ENCODE results near the gene ACACA.

ACACA gene

DNA sequence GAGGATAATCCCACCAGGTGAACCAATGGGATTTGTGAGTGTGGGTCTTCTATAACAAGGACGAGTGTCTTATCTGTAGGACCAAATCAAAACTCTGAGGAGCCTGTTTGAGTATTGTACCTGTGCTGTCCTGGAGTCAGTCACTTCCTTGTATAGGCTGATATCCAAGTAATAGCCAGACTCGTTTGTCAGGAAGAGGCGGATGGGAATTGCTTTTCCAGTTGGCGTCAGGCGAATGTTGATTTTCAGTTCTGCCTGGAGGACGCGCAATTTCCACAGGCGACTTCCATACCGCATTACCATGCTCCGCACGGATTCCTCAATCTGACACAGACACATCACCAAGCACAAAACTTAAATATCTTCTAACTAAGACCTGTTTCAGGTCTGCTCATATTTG is 218.5 kb downstream of the ACACA start:
- Histone ChIP-seq H3K4me1 (ENCODE audit: control insufficient read depth, insufficient read depth, low read length) (peaks cover 9% of the 10 kb centered on the region), H3K4me2 (ENCODE audit: low read length) (no peak overlapping the region), H3K9me3 (replicated peaks; ENCODE audit: low read length) (no peaks in the 10 kb centered on the region), H3K4me3 (ENCODE audit: low read length) (no peak overlapping the region), H3K36me3 (ENCODE audit: insufficient read depth, low read length) (peaks cover 28% of the 10 kb centered on the region), H3K27me3 (ENCODE audit: control insufficient read depth, insufficient read depth, low read length) (no peaks in the 10 kb centered on the region), H3K9ac (ENCODE audit: low read depth, low read length) (no peak overlapping the region)

DNA sequence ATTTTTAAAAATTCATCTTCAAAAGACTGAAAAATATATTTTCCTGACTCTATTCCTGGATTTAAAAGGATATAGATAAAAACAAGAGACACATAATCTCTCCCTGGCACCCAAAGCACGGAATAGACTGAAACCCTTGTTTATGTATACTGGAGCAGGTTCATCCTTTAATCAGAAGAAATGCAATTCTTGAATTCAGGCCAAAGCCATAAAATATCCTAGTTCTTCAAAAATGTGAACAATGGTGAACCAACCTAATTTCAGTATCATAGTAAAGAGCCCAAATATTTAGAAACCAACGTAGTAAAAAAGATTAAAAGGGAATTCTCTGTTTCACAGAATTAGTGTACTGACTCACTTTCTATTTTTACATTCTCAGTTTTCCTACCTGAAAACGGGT is 219.4 kb downstream of the ACACA start:
- no peak overlapping the region for H3K9ac ChIP-seq (ENCODE audit: low read depth, low read length)
- H3K4me1 ChIP-seq (ENCODE audit: control insufficient read depth, insufficient read depth, low read length) = peaks cover 13% of the 10 kb centered on the region
- H3K36me3 ChIP-seq (ENCODE audit: insufficient read depth, low read length) = peaks cover 32% of the 10 kb centered on the region
- no peak overlapping the region for H3K4me2 ChIP-seq (ENCODE audit: low read length)
- no peaks in the 10 kb centered on the region for H3K9me3 ChIP-seq (replicated peaks; ENCODE audit: low read length)
- H3K4me3 ChIP-seq (ENCODE audit: low read length) = no peak overlapping the region
- H3K27me3 ChIP-seq (ENCODE audit: control insufficient read depth, insufficient read depth, low read length) = no peaks in the 10 kb centered on the region

DNA sequence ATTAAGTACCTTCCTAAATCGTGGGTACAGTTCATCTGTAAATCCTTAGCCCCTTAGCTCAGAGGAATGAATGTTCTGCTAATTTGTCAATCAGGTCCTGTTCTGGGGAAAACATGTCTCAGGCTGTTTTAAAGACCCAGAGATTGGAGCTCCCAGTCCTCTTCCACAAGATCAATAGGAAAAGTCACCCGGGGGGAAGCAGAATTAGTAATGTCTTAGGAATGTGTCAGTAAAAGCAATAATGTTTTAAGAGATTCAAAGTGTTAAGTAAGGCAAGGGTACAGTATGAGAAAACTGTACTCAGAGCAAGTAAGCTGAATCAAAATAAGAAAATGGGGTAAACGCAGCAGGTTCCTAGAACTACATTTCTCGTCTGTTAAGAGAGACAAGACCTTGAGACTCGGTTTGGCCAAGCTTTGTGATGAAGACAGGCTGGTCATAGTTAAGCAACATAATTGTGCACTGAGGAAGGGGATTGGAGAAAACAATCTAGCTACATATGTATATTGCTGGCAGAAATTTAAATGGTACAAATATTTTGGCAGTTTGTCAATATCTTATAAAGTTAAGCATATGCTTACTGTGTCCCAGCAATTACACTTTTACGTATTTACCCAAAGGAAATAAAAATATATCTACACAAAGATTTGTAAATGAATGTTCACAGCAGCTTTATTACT is 223.7 kb downstream of the ACACA start:
- H3K9me3 ChIP-seq (replicated peaks; ENCODE audit: low read length) = no peaks in the 10 kb centered on the region
- H3K4me1 ChIP-seq (ENCODE audit: control insufficient read depth, insufficient read depth, low read length) = peaks cover 25% of the 10 kb centered on the region
- H3K36me3 ChIP-seq (ENCODE audit: insufficient read depth, low read length) = peaks cover 16% of the 10 kb centered on the region
- no peak overlapping the region for H3K9ac ChIP-seq (ENCODE audit: low read depth, low read length)
- no peak overlapping the region for H3K4me2 ChIP-seq (ENCODE audit: low read length)
- no peak overlapping the region for H3K4me3 ChIP-seq (ENCODE audit: low read length)
- H3K27me3 ChIP-seq (ENCODE audit: control insufficient read depth, insufficient read depth, low read length) = no peaks in the 10 kb centered on the region

DNA sequence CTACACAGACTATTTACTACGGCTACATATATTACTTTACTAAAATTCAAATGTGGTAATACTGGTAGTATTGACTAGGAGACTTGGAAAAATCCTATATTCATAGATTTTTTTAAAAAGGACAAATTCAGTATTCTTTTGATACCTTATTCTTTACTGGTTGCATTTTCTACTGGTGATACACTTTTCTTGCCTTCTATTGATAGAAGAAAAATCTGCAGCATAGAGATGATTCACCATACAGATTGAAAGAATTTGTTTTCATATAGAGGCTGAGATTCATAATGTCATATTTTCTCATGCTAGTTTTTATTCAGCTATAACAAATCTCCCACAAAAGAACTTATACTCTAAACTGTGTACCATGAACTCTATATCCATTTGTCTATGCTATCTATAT is 226.3 kb downstream of the ACACA start:
- Histone ChIP-seq H3K4me2 (ENCODE audit: low read length) (peak overlapping the region; percentile 50), H3K4me1 (ENCODE audit: control insufficient read depth, insufficient read depth, low read length) (peaks cover 41% of the 10 kb centered on the region), H3K9me3 (replicated peaks; ENCODE audit: low read length) (no peaks in the 10 kb centered on the region), H3K27me3 (ENCODE audit: control insufficient read depth, insufficient read depth, low read length) (no peaks in the 10 kb centered on the region), H3K4me3 (ENCODE audit: low read length) (no peak overlapping the region), H3K9ac (ENCODE audit: low read depth, low read length) (peak overlapping the region; percentile 30), H3K36me3 (ENCODE audit: insufficient read depth, low read length) (peaks cover 9% of the 10 kb centered on the region)

DNA sequence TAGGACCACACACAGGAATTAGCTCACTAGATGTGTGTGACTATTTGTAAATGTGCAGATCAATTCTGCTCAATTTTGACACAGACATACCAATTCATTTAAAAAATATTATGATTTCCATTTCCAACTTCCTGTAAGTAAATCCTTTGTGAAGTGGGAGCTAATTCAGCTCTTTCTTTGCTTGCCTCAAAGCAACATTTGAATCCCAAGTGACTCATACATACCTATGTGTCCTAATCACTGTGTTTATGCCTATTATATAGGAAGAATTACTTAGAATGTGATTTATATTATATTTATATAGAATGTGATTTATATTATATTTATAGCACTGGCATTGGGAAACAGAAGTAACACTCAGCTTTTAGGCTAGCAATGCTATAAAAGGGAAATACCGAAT is 226.7 kb downstream of the ACACA start:
- peaks cover 41% of the 10 kb centered on the region for H3K4me1 ChIP-seq (ENCODE audit: control insufficient read depth, insufficient read depth, low read length)
- no peaks in the 10 kb centered on the region for H3K9me3 ChIP-seq (replicated peaks; ENCODE audit: low read length)
- H3K4me2 ChIP-seq (ENCODE audit: low read length) = peak overlapping the region; percentile 50
- peak overlapping the region; percentile 30 for H3K9ac ChIP-seq (ENCODE audit: low read depth, low read length)
- H3K27me3 ChIP-seq (ENCODE audit: control insufficient read depth, insufficient read depth, low read length) = no peaks in the 10 kb centered on the region
- no peak overlapping the region for H3K4me3 ChIP-seq (ENCODE audit: low read length)
- peaks cover 9% of the 10 kb centered on the region for H3K36me3 ChIP-seq (ENCODE audit: insufficient read depth, low read length)

DNA sequence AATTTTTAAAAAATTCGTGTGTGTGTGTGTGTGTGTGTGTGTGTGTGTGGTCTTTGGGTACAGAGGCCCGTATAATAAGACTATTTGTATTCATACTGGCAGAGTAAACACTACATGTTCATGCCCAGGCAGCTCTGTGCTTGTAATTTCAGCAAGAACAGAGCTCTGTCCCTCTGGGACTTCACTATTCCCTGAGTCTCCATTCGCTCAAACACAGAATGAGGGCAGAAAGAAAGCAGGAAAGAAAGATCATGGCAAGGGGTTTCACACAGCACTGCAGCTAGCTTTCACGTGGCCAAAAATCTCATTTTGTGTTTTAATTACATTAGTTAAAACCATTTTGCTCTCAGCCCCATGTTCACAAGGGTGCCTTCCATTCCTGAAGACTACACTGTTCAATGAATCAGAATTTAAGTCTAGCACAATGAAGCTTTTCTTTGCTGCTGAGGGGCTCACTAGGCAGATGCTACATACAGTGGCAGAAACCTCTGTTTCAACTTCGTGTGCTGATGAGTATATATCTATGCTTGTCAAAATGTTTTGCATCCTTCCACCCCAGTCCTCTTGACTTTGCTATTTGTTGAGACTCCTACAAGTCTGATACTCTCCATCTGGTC is 229.3 kb downstream of the ACACA start:
- Histone ChIP-seq H3K4me1 (ENCODE audit: control insufficient read depth, insufficient read depth, low read length) (peaks cover 36% of the 10 kb centered on the region), H3K36me3 (ENCODE audit: insufficient read depth, low read length) (peaks cover 6% of the 10 kb centered on the region), H3K4me2 (ENCODE audit: low read length) (no peak overlapping the region), H3K9me3 (replicated peaks; ENCODE audit: low read length) (no peaks in the 10 kb centered on the region), H3K9ac (ENCODE audit: low read depth, low read length) (no peak overlapping the region), H3K4me3 (ENCODE audit: low read length) (no peak overlapping the region), H3K27me3 (ENCODE audit: control insufficient read depth, insufficient read depth, low read length) (no peaks in the 10 kb centered on the region)

DNA sequence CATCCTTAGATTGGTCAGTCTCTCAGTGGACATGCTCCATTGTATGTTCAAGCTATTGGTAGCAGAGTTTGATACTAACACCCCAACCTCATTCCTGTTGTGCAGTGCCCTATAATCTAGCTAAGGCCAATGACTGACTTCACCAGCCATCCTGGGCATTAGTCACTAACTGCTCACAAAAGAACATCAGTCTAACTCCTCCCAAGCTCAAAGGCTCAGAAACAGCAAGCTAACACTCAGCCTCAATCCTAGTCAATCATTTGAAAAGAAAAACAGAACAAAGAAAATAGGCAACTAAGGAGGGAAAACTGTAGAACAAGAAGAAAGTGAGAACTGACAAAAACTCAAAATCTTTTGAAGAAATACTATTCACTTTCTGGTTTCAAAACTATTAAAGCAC is 229.9 kb downstream of the ACACA start:
- H3K9ac ChIP-seq (ENCODE audit: low read depth, low read length) = no peak overlapping the region
- H3K9me3 ChIP-seq (replicated peaks; ENCODE audit: low read length) = no peaks in the 10 kb centered on the region
- no peak overlapping the region for H3K4me3 ChIP-seq (ENCODE audit: low read length)

DNA sequence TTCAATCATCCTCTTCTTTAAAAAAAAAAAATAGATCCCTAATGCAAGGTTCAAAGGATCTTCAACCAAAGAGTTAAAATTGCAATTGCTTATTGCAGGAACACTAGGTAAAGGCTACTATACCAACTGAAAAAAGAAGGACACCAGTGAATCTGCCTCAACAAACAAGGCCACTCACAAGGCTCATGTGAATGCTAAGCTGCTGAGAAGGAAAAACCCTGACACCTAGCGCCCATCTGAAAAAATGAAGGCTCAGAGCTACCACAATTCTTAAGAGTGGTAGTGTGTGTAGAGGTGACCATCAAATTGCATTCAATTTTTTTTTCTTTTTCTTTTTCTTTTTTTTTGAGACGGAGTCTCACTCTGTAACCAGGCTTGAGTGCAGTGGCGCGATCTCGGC is 232.4 kb downstream of the ACACA start:
- Histone ChIP-seq H3K36me3 (ENCODE audit: insufficient read depth, low read length) (peaks cover 4% of the 10 kb centered on the region), H3K27me3 (ENCODE audit: control insufficient read depth, insufficient read depth, low read length) (no peaks in the 10 kb centered on the region), H3K9me3 (replicated peaks; ENCODE audit: low read length) (no peaks in the 10 kb centered on the region), H3K9ac (ENCODE audit: low read depth, low read length) (no peak overlapping the region), H3K4me2 (ENCODE audit: low read length) (no peak overlapping the region), H3K4me1 (ENCODE audit: control insufficient read depth, insufficient read depth, low read length) (peaks cover 17% of the 10 kb centered on the region), H3K4me3 (ENCODE audit: low read length) (no peak overlapping the region)

More for the DNA sequence above, 229.9 kb downstream of the ACACA start:
- peaks cover 6% of the 10 kb centered on the region for H3K36me3 ChIP-seq (ENCODE audit: insufficient read depth, low read length)
- H3K27me3 ChIP-seq (ENCODE audit: control insufficient read depth, insufficient read depth, low read length) = no peaks in the 10 kb centered on the region
- peak overlapping the region; percentile 21 for H3K4me2 ChIP-seq (ENCODE audit: low read length)
- H3K4me1 ChIP-seq (ENCODE audit: control insufficient read depth, insufficient read depth, low read length) = peaks cover 36% of the 10 kb centered on the region

DNA sequence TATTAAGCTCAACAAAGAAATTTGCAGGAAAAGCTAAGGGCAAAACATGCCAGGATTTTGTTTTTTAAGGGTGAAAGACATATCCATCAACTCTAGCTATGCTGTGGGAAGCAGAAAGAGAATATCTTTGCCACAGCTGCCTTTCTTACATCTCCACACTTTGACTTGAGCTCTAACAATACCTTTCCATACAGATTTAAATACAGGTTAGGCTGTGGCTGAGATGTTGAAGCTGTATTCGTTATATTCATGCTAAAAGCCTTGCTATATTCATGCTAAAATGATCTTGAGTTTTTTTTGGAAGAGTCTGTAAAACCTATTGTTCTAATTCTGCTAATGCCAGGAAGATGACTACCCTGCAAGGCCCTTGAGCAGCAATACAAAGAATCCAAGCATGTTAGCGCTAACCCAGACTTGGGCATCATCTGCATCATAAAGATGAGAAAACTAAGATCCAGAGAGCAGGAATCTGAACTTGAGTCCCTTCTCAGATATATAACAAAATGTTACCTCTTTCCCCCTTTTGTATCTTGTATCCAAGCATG is 235.7 kb downstream of the ACACA start:
- Histone ChIP-seq H3K9ac (ENCODE audit: low read depth, low read length) (no peak overlapping the region), H3K4me2 (ENCODE audit: low read length) (no peak overlapping the region), H3K4me1 (ENCODE audit: control insufficient read depth, insufficient read depth, low read length) (peaks cover 2% of the 10 kb centered on the region), H3K27me3 (ENCODE audit: control insufficient read depth, insufficient read depth, low read length) (no peaks in the 10 kb centered on the region), H3K9me3 (replicated peaks; ENCODE audit: low read length) (no peaks in the 10 kb centered on the region), H3K36me3 (ENCODE audit: insufficient read depth, low read length) (no peaks in the 10 kb centered on the region), H3K4me3 (ENCODE audit: low read length) (no peak overlapping the region)

DNA sequence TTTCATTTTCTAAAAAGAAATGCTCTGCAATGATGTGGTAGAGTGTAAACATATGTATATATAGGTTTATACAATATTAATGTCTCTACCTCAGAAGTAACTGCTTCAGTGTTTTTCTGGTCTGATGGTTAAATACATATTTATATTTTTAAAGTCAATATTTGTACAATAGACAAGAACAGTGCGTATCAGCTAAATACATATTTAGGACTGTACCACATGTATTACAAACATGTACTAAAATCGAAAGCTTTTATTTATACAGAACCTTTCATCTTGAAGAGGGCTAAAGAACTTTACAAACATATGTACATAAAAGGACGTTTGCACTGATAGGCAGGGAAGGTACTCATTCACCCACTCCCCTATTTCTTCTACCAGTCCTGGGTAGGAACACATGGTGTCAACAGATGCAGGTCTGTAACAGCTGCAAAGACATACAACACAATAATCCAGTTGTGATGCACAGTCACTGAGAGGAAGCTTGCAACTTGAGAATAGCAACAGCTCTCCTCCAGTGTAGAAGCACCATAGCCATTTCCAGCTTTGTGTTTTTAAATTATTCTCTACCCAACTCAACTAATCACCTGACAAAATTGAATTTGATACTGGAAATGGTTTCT is 237.8 kb downstream of the ACACA start:
- no peaks in the 10 kb centered on the region for H3K36me3 ChIP-seq (ENCODE audit: insufficient read depth, low read length)
- no peaks in the 10 kb centered on the region for H3K4me1 ChIP-seq (ENCODE audit: control insufficient read depth, insufficient read depth, low read length)
- H3K27me3 ChIP-seq (ENCODE audit: control insufficient read depth, insufficient read depth, low read length) = no peaks in the 10 kb centered on the region
- H3K9me3 ChIP-seq (replicated peaks; ENCODE audit: low read length) = no peaks in the 10 kb centered on the region
- H3K9ac ChIP-seq (ENCODE audit: low read depth, low read length) = no peak overlapping the region
- no peak overlapping the region for H3K4me3 ChIP-seq (ENCODE audit: low read length)
- H3K4me2 ChIP-seq (ENCODE audit: low read length) = no peak overlapping the region

DNA sequence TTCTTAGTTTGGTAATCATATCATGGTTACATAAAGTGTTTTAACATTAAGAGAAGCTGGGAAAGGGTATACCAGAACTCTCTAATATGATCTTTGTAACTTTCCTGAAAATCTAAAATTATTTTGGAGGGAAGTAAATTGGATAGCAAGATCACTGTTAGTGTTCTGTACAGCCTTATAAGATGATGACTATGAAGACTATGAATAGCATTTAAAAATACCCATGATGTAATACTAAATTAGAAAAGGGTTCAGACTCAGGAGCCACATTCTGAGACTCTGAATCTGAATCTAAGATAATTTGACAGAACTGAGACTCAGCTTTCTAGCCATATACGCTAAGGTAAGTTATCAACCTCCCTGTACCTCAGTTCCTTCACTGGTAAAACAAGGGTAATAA is 238.9 kb downstream of the ACACA start:
- no peaks in the 10 kb centered on the region for H3K9me3 ChIP-seq (replicated peaks; ENCODE audit: low read length)
- no peak overlapping the region for H3K9ac ChIP-seq (ENCODE audit: low read depth, low read length)
- no peaks in the 10 kb centered on the region for H3K4me1 ChIP-seq (ENCODE audit: control insufficient read depth, insufficient read depth, low read length)
- H3K4me2 ChIP-seq (ENCODE audit: low read length) = no peak overlapping the region
- no peaks in the 10 kb centered on the region for H3K27me3 ChIP-seq (ENCODE audit: control insufficient read depth, insufficient read depth, low read length)
- no peaks in the 10 kb centered on the region for H3K36me3 ChIP-seq (ENCODE audit: insufficient read depth, low read length)
- H3K4me3 ChIP-seq (ENCODE audit: low read length) = no peak overlapping the region

Data from skeletal muscle satellite cell (primary cell).